ENCODE data around the gene GALNT2. TPM values are rescaled to one million over a fixed set of nuclear protein-coding genes. Genes with fewer than 3 reads are reported as not detected.

The GALNT2 gene
- polyA plus RNA-seq, 3 donors from 2014 or later, result 18.5 to 30.0 (median 22.5) TPM

GRCh38 chr1:230057681-230058565 is 9.1 kb upstream of the GALNT2 start:
- H3K27me3 Mint-ChIP-seq (ENCODE audit: low read depth in 3 of 3), result peaks cover 4 to 17% (median 7%) of the 10 kb centered on the region in 3 donors
- no peaks in the 10 kb centered on the region for H3K4me1 Mint-ChIP-seq
- no peak overlapping the region for H3K27ac Mint-ChIP-seq
- H3K36me3 Mint-ChIP-seq, result peaks cover 0 to 3% (median 0%) of the 10 kb centered on the region in 3 donors
- no peak for DNase-seq
- no peak overlapping the region for H3K4me3 Mint-ChIP-seq
- H3K9me3 Mint-ChIP-seq, result no peaks in the 10 kb centered on the region

- H3K9me3 Mint-ChIP-seq, result no peaks in the 10 kb centered on the region
- H3K4me3 Mint-ChIP-seq, result no peak overlapping the region
- H3K4me1 Mint-ChIP-seq, result no peaks in the 10 kb centered on the region
- H3K27me3 Mint-ChIP-seq (ENCODE audit: low read depth in 3 of 3), result peaks cover 4 to 17% (median 7%) of the 10 kb centered on the region in 3 donors
- H3K36me3 Mint-ChIP-seq, result peaks cover 0 to 3% (median 0%) of the 10 kb centered on the region in 3 donors
- H3K27ac Mint-ChIP-seq, result no peak overlapping the region
- DNase-seq, result no peak
These were observed 8.4 kb upstream of the GALNT2 start for GRCh38 chr1:230058626-230059025.

- H3K9me3 Mint-ChIP-seq, result no peaks in the 10 kb centered on the region
- no peak for DNase-seq
- H3K4me1 Mint-ChIP-seq, result peaks cover 4 to 10% of the 10 kb centered on the region in 2 donors
- peaks cover 0 to 15% (median 10%) of the 10 kb centered on the region in 3 donors for H3K27me3 Mint-ChIP-seq (ENCODE audit: low read depth in 3 of 3)
- H3K36me3 Mint-ChIP-seq, result peaks cover 0 to 3% (median 0%) of the 10 kb centered on the region in 3 donors
- no peak overlapping the region for H3K4me3 Mint-ChIP-seq
- no peak overlapping the region for H3K27ac Mint-ChIP-seq
These were observed 5.2 kb upstream of the GALNT2 start for GRCh38 chr1:230061801-230062200.

- Mint-ChIP-seq H3K9me3 (no peaks in the 10 kb centered on the region), H3K4me3 (no peak overlapping the region), H3K4me1 (peaks cover 4 to 10% of the 10 kb centered on the region in 2 donors), H3K27me3 (ENCODE audit: low read depth in 3 of 3) (peaks cover 0 to 15% (median 7%) of the 10 kb centered on the region in 3 donors), H3K36me3 (peaks cover 0 to 3% (median 0%) of the 10 kb centered on the region in 3 donors), H3K27ac (no peak overlapping the region)
- DNase-seq, result no peak
These were observed 4.5 kb upstream of the GALNT2 start for GRCh38 chr1:230062521-230062920.

GRCh38 chr1:230064283-230064682 is 2.8 kb upstream of the GALNT2 start:
- H3K36me3 Mint-ChIP-seq, result peaks cover 0 to 3% (median 0%) of the 10 kb centered on the region in 3 donors
- peaks cover 16 to 23% of the 10 kb centered on the region in 2 donors for H3K4me1 Mint-ChIP-seq
- H3K27ac Mint-ChIP-seq, result no peak overlapping the region
- peaks cover 0 to 15% (median 7%) of the 10 kb centered on the region in 3 donors for H3K27me3 Mint-ChIP-seq (ENCODE audit: low read depth in 3 of 3)
- H3K4me3 Mint-ChIP-seq, result no peak overlapping the region
- DNase-seq, result no peak
- no peaks in the 10 kb centered on the region for H3K9me3 Mint-ChIP-seq

- H3K4me3 Mint-ChIP-seq, result peak overlapping the region in 3 of 5 donors; percentile 23 to 95 (median 62)
- DNase-seq, result no peak
- H3K27ac Mint-ChIP-seq, result peak overlapping the region in 5 of 6 donors; percentile 22 to 99 (median 98)
- H3K9me3 Mint-ChIP-seq, result no peaks in the 10 kb centered on the region
- peaks cover 0 to 3% (median 0%) of the 10 kb centered on the region in 3 donors for H3K36me3 Mint-ChIP-seq
- H3K4me1 Mint-ChIP-seq, result peaks cover 19 to 29% of the 10 kb centered on the region in 2 donors
- H3K27me3 Mint-ChIP-seq (ENCODE audit: low read depth in 3 of 3), result peaks cover 0 to 11% (median 7%) of the 10 kb centered on the region in 3 donors
These were observed 1.9 kb upstream of the GALNT2 start for GRCh38 chr1:230065161-230065560.

GRCh38 chr1:230065571-230065970 is 1.5 kb upstream of the GALNT2 start:
- Mint-ChIP-seq H3K4me1 (peaks cover 21 to 30% of the 10 kb centered on the region in 2 donors), H3K27ac (peak overlapping the region; percentile 93 to 99 (median 98)), H3K4me3 (peak overlapping the region in 4 of 5 donors; percentile 23 to 95 (median 78)), H3K27me3 (ENCODE audit: low read depth in 3 of 3) (peaks cover 0 to 9% (median 7%) of the 10 kb centered on the region in 3 donors), H3K36me3 (peaks cover 0 to 3% (median 0%) of the 10 kb centered on the region in 3 donors), H3K9me3 (no peaks in the 10 kb centered on the region)
- DNase-seq, result no peak

- peaks cover 21 to 35% of the 10 kb centered on the region in 2 donors for H3K4me1 Mint-ChIP-seq
- H3K27ac Mint-ChIP-seq, result peak overlapping the region; percentile 93 to 99 (median 98)
- no peak for DNase-seq
- peaks cover 0 to 9% (median 7%) of the 10 kb centered on the region in 3 donors for H3K27me3 Mint-ChIP-seq (ENCODE audit: low read depth in 3 of 3)
- peak overlapping the region; percentile 89 to 96 (median 93) for H3K4me3 Mint-ChIP-seq
- H3K36me3 Mint-ChIP-seq, result peaks cover 0 to 3% (median 0%) of the 10 kb centered on the region in 3 donors
- H3K9me3 Mint-ChIP-seq, result no peaks in the 10 kb centered on the region
These were observed 1.0 kb upstream of the GALNT2 start for GRCh38 chr1:230066031-230066430.

GRCh38 chr1:230067419-230067870 is 407 bp downstream of the GALNT2 start:
- Mint-ChIP-seq H3K9me3 (no peaks in the 10 kb centered on the region), H3K4me1 (peaks cover 21 to 47% of the 10 kb centered on the region in 2 donors), H3K36me3 (peaks cover 0 to 2% (median 0%) of the 10 kb centered on the region in 3 donors), H3K27ac (peak overlapping the region; percentile 48 to 90 (median 80)), H3K4me3 (peak overlapping the region; percentile 83 to 91 (median 86)), H3K27me3 (ENCODE audit: low read depth in 3 of 3) (peaks cover 0 to 7% (median 7%) of the 10 kb centered on the region in 3 donors)
- DNase-seq, result peak in 1 of 3 donors; percentile 34

- H3K27me3 Mint-ChIP-seq (ENCODE audit: low read depth in 3 of 3), result peaks cover 0 to 9% (median 5%) of the 10 kb centered on the region in 3 donors
- H3K9me3 Mint-ChIP-seq, result no peaks in the 10 kb centered on the region
- H3K27ac Mint-ChIP-seq, result peak overlapping the region; percentile 75 to 90 (median 84)
- no peaks in the 10 kb centered on the region for H3K36me3 Mint-ChIP-seq
- peaks cover 21 to 52% of the 10 kb centered on the region in 2 donors for H3K4me1 Mint-ChIP-seq
- peak overlapping the region; percentile 83 to 91 (median 86) for H3K4me3 Mint-ChIP-seq
- peak; percentile 27 to 32 (median 31) for DNase-seq
These were observed 1.0 kb downstream of the GALNT2 start for GRCh38 chr1:230067871-230068620.

GRCh38 chr1:230068621-230068873 is 1.5 kb downstream of the GALNT2 start:
- no peak for DNase-seq
- no peaks in the 10 kb centered on the region for H3K9me3 Mint-ChIP-seq
- H3K36me3 Mint-ChIP-seq, result no peaks in the 10 kb centered on the region
- peaks cover 0 to 9% (median 5%) of the 10 kb centered on the region in 3 donors for H3K27me3 Mint-ChIP-seq (ENCODE audit: low read depth in 3 of 3)
- H3K4me1 Mint-ChIP-seq, result peaks cover 23 to 57% of the 10 kb centered on the region in 2 donors
- peak overlapping the region; percentile 83 to 91 (median 86) for H3K4me3 Mint-ChIP-seq
- peak overlapping the region; percentile 71 to 89 (median 80) for H3K27ac Mint-ChIP-seq

- Mint-ChIP-seq H3K27me3 (ENCODE audit: low read depth in 3 of 3) (peaks cover 0 to 9% (median 5%) of the 10 kb centered on the region in 3 donors), H3K4me3 (peak overlapping the region; percentile 83 to 91 (median 86)), H3K9me3 (no peaks in the 10 kb centered on the region), H3K27ac (peak overlapping the region in 5 of 6 donors; percentile 2 to 82 (median 75)), H3K4me1 (peaks cover 23 to 57% of the 10 kb centered on the region in 2 donors), H3K36me3 (no peaks in the 10 kb centered on the region)
- DNase-seq, result no peak
These were observed 2.1 kb downstream of the GALNT2 start for GRCh38 chr1:230068952-230069684.

GRCh38 chr1:230069796-230070195 is 2.8 kb downstream of the GALNT2 start:
- H3K27me3 Mint-ChIP-seq (ENCODE audit: low read depth in 3 of 3), result peaks cover 0 to 10% (median 5%) of the 10 kb centered on the region in 3 donors
- H3K27ac Mint-ChIP-seq, result no peak overlapping the region
- DNase-seq, result no peak
- H3K4me1 Mint-ChIP-seq, result peaks cover 25 to 57% of the 10 kb centered on the region in 2 donors
- no peaks in the 10 kb centered on the region for H3K9me3 Mint-ChIP-seq
- peak overlapping the region in 1 of 5 donors; percentile 20 for H3K4me3 Mint-ChIP-seq
- H3K36me3 Mint-ChIP-seq, result no peaks in the 10 kb centered on the region
